Measurements from ENCODE around the gene CEBPZ.
"Not testable (repeated sequence)": the region's sequence is repeated elsewhere in the genome, so short reads cannot be mapped to it uniquely, and the experiment has no call there.

CEBPZ gene

DNA sequence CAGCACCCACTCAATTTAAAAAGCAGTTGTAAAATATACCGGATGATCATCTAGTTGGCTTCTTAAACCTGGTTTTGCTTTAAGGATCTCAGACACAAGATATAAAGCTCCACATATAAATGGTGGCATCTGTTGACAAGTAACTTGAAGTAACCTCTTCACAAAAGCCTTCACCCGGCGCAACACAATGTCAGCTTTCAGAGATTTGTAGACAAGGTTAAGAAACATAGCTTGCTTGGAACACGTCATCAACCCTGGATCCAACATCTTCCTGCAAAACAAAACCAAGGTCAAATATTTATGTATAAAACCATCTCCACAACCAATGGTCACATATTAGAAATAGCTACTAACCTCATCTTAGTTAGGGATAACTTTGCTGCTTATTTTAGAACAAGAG lies 8.3 kb downstream of the CEBPZ start:
- DNase-seq (ENCODE audit: extremely low spot score) = no peak
- POLR2A ChIA-PET = no interaction called here
- CTCF ChIA-PET = interaction anchor here (1.0 to 1.6 kb wide), 4 partner anchors 8 to 55 kb away, joined by 4 to 6 read pairs (median 5); partner anchors contain the start of genes CEBPZ and NDUFAF7
- TF ChIP-seq, protein P1, sequence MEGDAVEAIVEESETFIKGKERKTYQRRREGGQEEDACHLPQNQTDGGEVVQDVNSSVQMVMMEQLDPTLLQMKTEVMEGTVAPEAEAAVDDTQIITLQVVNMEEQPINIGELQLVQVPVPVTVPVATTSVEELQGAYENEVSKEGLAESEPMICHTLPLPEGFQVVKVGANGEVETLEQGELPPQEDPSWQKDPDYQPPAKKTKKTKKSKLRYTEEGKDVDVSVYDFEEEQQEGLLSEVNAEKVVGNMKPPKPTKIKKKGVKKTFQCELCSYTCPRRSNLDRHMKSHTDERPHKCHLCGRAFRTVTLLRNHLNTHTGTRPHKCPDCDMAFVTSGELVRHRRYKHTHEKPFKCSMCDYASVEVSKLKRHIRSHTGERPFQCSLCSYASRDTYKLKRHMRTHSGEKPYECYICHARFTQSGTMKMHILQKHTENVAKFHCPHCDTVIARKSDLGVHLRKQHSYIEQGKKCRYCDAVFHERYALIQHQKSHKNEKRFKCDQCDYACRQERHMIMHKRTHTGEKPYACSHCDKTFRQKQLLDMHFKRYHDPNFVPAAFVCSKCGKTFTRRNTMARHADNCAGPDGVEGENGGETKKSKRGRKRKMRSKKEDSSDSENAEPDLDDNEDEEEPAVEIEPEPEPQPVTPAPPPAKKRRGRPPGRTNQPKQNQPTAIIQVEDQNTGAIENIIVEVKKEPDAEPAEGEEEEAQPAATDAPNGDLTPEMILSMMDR (IDR thresholded peaks at IDR 0.05; ENCODE audit: control extremely low read depth, extremely low read depth, low read depth, missing control alignments) = no peak

DNA sequence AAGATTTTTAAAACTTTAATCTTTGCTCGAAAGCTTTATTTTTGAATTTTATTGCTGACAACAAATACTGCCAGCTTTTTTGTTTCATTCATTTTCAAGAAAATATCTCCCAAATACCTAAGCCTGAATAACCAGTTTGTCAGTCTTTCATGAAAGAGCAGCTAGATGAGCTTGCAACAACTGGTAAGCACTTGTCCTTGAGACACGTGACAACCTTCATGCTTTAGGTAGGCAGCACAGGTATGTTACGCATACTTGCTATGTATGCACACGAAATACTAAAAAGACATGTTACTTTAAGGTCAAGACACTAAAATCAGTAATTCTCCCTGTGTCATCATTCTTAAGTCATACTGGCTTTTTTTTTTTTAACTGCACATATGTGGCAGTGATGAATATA lies 12.3 kb downstream of the CEBPZ start:
- ChIA-PET POLR2A (no interaction called here), CTCF (interaction anchor here (1.0 to 1.2 kb wide), 2 partner anchors 10 to 17 kb away, joined by 4 read pairs; no protein-coding TSS in a partner anchor)
- DNase-seq (ENCODE audit: extremely low spot score) = no peak
- TF ChIP-seq, protein P1 (IDR thresholded peaks at IDR 0.05; ENCODE audit: control extremely low read depth, extremely low read depth, low read depth, missing control alignments) = no peak

DNA sequence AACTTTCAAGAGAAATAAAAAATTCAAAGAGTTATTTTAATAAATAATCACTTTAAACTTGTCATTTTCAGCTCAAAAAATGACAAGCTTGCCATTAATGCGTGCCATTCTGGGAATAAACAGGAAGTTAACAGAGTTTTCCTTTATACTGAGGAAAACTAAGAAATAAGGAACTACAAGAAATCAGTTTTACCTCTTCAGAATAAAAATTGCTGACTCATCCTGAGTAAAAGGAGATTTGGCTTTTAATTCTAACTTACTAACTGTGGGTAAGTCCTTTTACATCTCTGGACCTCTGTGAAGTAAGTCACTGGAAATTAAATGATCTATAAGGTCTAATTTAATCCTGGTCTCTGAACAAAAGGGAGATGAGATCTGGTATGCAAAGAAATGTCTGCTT lies 16.1 kb downstream of the CEBPZ start:
- no peak for DNase-seq (ENCODE audit: extremely low spot score)
- POLR2A ChIA-PET = interaction anchor here (0.8 kb wide), 1 partner anchor 21 kb away, joined by 9 read pairs; no protein-coding TSS in a partner anchor
- CTCF ChIA-PET = no interaction called here
- TF ChIP-seq, protein P1 (IDR thresholded peaks at IDR 0.05; ENCODE audit: control extremely low read depth, extremely low read depth, low read depth, missing control alignments) = no peak

DNA sequence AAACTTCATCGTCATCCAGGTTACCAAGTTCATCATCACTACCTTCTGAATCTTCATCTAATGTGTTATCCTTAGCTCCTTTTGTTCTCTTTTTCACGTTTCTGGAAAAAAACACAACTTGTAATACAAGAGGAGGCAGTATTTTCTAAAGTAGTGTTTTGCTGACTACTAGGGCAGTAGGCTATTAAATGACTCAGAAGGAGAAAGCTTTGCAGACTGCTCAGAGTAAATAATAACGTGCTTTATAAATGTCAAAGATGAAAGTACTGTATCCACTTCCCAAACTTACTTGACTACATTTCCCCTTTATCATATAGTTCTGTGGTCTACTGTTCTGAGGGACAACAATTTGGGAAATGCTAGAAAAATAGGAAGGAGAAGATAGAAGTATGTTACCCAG lies 19.5 kb downstream of the CEBPZ start:
- ChIA-PET CTCF (interaction anchor here (1.3 to 1.9 kb wide), 6 partner anchors 9 to 294 kb away, joined by 3 to 4 read pairs (median 4); partner anchors contain the start of gene CEBPZOS), POLR2A (no interaction called here)
- TF ChIP-seq, protein P1 (IDR thresholded peaks at IDR 0.05; ENCODE audit: control extremely low read depth, extremely low read depth, low read depth, missing control alignments) = no peak

DNA sequence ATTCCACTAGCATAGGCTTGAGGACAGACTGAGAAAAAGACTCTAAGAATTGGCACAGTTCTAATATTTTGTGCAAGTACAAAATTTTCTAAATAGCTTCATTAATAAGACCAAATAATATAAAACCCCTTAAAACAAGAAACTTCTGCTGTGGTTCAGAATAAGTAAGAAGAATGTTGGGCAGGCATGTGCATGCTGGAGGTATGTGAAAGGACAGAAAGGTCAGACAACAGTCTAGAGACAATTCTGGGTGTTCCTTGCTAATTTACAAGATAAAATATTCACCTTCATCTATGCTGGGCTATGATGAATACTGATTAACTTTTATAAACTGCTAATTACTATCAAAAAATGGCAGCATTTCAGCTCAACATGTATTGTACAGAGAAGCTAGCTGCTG lies 20.2 kb downstream of the CEBPZ start:
- TF ChIP-seq, protein P1 (IDR thresholded peaks at IDR 0.05; ENCODE audit: control extremely low read depth, extremely low read depth, low read depth, missing control alignments) = no peak
- DNase-seq (ENCODE audit: extremely low spot score) = no peak
- ChIA-PET CTCF (interaction anchor here (1.3 to 1.5 kb wide), 4 partner anchors 10 to 295 kb away, joined by 3 to 4 read pairs (median 3); partner anchors contain the start of gene CEBPZOS), POLR2A (no interaction called here)

More for the DNA sequence above, 19.5 kb downstream of the CEBPZ start:
- no peak for DNase-seq (ENCODE audit: extremely low spot score)

DNA sequence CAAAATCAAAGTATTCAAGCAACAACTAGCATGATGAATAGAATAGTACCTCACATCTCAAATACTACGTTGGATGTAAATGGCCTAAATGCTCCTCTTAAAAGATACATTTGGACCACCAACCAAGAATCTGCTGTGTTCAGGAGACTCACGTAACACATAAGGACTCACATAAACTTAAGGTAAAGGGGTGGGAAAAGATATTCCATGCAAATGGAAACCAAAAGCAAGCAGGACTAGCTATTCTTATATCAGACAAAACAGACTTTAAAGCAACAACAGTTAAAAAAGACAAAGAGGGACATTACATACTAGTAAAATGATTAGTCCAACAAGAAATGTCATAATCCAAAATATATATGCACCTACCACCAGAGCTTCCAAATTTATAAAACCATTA lies 24.6 kb downstream of the CEBPZ start:
- DNase-seq (ENCODE audit: extremely low spot score); POLR2A ChIA-PET; CTCF ChIA-PET: not testable (repeated sequence)

DNA sequence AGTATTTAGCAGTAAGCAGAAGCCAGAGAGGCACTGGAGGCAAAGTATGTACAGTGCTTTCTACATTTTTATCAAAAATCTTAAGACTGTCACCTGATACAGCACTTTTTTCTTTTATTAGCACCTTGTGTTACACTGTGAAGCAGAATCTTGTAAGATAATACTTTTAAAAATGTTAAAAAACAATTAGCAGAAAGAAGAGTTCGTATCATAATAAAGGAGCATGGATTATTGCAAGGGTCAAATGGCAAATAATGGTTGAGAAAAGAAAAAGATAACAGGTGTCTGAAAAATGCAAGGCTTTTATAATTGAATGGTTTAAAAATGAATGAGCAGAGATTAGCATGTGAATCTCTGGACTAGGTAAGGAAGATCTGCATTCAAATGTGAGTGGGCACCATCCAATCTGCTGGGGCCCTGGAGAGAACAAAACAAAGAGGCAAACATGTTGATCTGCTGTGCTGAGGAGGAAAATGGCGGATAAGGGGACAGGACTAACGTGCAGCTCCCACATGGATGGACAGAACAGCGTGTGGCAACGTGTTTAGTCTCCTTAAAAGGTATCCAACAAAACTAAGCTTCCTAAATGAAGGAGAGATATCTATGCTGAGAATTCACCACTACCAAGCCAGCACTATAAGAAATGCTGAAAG lies 25.6 kb downstream of the CEBPZ start:
- CTCF ChIA-PET = no interaction called here

DNA sequence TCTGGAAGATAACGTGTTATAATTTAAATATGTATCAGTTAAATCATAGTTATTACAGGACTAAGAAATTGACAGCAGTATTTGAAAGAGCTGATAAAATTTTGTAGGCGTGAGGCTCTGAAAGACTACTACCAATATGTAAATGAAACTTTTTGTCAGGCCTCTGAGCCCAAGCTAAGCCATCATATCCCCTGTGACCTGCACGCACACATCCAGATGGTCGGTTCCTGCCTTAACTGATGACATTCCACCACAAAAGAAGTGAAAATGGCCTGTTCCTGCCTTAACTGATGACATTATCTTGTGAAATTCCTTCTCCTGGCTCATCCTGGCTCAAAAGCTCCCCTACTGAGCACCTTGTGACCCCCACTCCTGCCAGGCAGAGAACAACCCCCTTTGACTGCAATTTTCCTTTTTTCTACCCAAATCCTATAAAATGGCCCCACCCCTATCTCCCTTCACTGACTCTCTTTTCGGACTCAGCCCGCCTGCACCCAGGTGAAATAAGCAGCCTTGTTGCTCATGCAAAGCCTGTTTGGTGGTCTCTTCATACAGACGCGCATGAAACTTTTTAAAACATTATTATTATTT lies 26.2 kb downstream of the CEBPZ start:
- POLR2A ChIA-PET; DNase-seq (ENCODE audit: extremely low spot score); CTCF ChIA-PET: not testable (repeated sequence)

More for the DNA sequence above, 25.6 kb downstream of the CEBPZ start:
- POLR2A ChIA-PET = no interaction called here
- TF ChIP-seq, protein P1 (IDR thresholded peaks at IDR 0.05; ENCODE audit: control extremely low read depth, extremely low read depth, low read depth, missing control alignments) = no peak
- no peak for DNase-seq (ENCODE audit: extremely low spot score)

All from GM10248 (cell line).